ENCODE measurements around the gene TMEM35B.
"Not testable (repeated sequence)": the region's sequence is repeated elsewhere in the genome, so short reads cannot be mapped to it uniquely, and the experiment has no call there.

TMEM35B gene

DNA sequence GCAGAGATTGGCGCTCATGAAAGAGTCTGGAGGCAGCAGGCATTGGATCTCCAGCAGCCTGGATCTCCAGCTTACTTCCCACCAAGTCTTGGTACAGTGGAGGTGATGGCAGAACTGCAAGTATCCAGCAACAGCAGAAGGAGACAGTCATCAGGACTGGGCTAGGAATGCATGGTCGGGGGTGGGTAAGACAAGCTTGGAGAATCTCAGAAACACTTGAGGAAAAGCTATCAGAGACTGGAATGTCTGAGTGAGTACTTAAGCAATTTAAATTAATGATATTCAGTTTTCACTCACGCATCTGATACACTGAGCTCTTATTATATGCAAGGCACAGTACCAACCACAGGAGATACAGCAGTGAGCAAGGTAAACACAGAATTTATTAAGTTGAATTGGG, 9.8 kb downstream of the TMEM35B start:
- DNase-seq, result no peak

DNA sequence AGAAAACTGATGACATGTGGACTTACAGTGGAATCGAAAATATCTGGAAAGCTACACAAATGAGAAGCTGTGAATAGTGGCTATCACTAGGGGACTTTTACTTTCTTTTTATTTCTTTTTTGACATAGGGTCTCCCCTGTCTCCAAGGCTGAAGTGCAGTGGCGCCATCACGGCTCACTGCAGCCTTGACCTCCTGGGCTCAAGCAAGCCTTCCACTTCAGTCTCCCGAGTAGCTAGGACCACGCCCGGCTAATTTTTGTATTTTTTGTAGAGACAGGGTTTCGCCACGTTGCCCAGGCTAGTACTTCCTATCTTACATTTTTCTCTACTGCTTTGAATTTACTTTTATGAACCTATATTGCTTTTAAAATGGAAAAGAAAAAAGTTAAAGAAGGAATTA, 10.5 kb downstream of the TMEM35B start:
- no peak for DNase-seq

DNA sequence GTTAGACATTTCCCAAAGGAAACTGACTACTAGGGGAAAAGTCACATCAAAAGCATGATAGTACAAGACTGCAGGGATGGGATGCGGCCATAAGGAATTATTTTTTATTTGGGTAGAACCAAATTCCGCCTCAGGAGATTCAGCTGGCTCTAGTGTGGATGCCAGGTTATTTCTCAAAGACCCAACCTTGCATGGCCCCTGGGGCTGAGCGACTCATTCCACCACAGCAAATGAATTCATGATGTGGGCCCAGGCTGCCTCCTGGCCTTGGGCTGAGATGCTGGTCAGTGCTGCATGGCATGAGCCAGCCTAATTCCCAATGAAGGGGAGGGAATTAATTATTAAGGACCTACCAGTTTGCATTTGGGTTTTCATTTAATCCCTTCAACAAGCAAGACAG, 11.8 kb downstream of the TMEM35B start:
- DNase-seq, result no peak

DNA sequence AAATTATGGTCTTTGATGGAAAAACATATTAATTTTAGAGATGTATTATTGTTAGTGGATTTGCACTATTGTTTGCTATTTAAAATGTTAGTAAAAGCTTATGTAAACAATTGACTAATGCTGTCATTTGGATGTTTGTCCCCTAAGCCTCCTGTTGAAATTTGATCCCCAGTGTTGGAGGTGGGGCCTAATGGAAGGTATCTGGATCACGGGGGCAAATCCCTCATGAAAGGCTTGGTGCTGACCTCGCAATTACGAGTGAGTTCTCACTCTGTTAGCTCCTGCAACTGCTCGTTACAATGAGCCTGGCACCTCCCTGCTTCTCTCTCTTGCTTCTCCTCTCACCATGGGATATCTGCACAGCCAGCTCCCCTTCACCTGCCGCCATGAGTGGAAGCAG, 14.3 kb downstream of the TMEM35B start:
- DNase-seq, result no peak

DNA sequence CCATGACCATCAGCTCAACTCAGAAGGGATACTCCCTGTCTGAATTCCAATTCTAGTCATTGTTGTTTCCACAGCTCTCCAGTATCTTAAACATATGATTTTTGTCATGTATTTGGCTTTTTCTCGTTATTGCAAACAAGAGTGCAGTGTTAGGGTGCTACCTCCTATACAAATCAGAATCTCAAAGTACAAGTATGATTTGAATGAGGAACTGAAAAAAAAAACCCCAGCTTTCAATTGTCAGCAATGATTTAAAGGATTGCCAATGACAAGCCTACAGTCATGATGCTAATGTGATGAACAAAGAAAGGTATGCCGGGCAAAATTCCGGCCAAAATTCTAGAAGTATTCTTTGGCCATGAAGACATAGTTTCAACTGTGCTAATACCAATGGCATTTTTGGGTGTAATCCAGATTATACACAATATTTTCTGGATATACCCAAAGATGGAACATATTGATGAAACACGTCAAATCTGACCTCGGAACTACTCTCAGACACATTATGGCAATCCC, 14.9 kb downstream of the TMEM35B start:
- DNase-seq, result no peak

DNA sequence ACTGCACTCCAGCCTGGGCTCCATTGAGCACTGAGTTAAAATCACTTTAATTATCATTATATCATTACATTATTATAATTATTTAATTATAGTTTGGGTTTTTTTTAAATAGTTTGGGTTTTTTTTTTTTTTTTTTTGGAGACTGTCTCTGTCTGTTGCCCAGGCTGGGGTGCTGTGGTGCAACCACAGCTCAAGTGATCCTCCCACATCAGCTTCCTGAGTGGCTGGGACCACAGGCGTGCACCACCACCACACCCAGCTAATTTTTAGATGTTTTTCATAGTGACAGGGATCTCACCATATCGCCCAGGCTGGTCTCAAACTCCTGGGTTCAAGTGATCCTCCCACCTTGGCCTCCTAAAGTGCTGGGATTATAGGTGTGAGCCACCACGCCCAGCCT, 16.9 kb downstream of the TMEM35B start:
- not testable (repeated sequence) for DNase-seq

DNA sequence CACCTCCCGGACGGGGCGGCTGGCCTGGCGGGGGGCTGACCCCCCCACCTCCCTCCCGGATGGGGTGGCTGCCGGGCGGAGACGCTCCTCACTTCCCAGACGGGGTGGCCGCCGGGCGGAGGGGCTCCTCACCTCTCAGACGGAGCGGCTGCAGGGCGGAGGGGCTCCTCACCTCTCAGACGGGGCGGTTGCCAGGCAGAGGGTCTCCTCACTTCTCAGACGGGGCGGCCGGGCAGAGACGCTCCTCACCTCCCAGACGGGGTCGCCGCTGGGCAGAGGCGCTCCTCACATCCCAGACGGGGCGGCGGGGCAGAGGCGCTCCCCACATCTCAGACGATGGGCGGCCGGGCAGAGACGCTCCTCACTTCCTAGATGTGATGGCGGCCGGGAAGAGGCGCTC, 17.5 kb downstream of the TMEM35B start:
- DNase-seq, result not testable (repeated sequence)

DNA sequence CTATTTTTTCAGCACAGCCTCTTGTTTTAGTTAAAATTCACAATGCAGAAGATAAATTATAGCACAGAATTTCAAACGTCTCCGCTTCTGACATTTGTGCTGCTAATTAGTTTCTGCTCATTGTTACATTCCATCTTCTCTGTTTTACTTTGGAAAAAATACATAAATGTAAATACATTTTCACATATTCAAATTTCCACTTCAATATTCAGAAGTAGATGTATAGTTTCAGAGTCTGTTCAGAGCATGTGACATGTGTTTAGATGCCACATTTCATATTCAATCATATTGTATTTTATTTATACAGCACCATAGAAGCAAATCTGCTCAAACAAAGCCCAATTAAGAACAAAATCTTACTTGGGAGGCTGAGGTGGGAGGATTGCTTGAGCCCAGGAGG, 19.6 kb downstream of the TMEM35B start:
- DNase-seq, result no peak

DNA sequence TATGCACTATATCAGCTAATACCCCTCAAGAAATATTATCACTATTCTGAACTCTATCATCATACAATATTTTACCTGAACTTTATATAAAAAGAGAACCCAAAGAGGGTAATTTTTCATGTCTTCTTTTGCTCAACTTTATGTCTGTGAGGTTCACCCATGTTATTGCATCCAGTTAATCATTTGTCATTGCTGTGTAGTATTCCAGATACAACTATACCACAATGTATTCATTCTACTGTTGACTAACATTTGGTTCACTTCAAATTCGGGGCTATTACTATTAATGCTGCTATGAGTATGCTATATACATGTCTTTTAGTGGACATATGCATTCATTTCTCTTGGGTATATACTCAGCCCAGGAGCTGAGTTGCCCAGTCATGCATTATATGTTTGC, 34.7 kb downstream of the TMEM35B start:
- DNase-seq, result no peak

DNA sequence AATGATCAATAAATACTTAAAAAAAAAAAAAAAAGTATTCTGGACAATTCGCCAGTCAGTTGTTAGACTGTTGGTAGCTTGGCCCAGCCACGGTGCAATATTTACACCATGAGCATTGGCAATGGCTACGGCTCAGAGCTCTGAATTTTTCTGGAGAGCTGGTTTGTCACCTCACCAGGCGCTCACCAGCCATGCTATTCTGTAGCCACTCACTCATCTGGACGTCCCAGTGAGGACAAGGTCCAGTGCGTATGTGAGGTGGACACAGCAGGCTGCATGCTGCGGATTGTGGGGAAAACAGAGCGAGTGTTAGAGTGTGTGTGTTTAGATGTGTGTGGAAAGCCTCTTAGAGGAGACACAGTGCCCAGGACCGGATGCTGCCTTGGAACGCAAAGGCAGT, 36.4 kb downstream of the TMEM35B start:
- not testable (repeated sequence) for DNase-seq

DNA sequence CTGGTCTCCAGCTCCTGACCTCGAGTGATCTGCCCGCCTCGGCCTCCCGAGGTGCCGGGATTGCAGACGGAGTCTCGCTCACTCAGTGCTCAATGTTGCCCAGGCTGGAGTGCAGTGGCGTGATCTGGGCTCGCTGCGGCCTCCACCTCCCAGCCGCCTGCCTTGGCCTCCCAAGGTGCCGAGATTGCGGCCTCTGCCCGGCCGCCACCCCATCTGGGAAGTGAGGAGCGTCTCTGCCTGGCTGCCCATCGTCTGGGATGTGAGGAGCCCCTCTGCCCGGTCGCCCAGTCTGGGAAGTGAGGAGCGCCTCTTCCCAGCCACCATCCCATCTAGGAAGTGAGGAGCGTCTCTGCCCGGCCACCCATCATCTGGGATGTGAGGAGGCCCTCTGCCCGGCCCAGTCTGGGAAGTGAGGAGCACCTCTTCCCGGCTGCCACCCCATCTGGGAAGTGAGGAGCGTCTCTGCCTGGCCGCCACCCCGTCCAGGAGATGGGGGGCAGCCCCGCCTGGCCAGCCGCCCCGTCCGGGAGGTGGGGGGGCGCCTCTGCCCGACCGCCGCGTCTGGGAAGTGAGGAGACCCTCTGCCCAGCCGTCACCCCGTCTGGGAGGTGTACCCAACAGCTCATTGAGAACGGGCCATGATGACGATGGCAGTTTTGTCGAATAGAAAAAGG, 37.4 kb downstream of the TMEM35B start:
- not testable (repeated sequence) for DNase-seq

DNA sequence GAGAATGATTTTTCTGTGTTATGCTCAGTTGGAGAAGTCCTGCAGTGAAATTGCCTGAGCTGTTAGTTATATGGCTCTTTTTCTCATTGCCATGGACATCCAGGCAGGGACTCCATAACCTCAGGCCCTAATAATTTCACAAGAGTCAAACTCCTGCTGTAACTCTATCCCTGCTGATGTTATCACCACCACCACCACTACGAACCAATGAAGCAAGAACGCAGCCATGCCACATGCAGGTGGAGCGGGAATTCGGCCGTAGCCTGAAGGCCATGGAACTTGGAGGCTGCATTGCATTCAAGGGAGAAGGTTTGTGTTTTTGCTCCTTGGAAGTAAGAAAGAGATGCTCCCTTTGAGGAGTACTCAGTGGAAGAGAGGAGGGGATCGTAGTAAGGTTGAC, 38.9 kb downstream of the TMEM35B start:
- DNase-seq, result no peak

DNA sequence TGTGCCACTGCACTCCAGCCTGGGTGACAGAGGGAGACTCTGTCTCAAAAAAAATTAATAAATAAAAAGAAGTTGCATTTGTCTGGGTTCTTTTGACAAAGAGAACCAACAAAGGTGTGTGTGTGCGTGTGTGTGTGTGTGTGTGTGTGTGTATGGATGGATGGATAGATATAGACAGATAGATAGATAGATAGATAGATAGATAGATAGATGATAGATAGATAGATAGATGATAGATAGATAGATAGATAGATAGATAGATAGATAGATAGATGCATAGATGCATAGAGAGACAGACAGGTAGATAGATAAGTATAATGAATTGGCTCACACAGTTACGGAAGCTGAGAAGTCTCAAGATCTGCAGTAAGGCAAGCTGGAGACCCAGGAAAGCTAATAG, 43.3 kb downstream of the TMEM35B start:
- DNase-seq, result not testable (repeated sequence)
